Neural progenitor cell (in vitro differentiated cells): Measurements from ENCODE around the gene SIPA1L3.

Experiments used
- CTCF ChIP-seq: fragments of 200-600 bp; sonication (generic); IDR thresholded peaks from 2 replicates; pipeline ENCODE4 v1.5.1; 2017; ENCODE audit warnings: antibody characterized with exemption, mild to moderate bottlenecking
- EZH2 ChIP-seq: fragments of 200-600 bp; sonication (generic); IDR thresholded peaks from 2 replicates; pipeline ENCODE4 v1.6.1; 2017; ENCODE audit warnings: antibody characterized with exemption, mild to moderate bottlenecking, moderate library complexity

DNA sequence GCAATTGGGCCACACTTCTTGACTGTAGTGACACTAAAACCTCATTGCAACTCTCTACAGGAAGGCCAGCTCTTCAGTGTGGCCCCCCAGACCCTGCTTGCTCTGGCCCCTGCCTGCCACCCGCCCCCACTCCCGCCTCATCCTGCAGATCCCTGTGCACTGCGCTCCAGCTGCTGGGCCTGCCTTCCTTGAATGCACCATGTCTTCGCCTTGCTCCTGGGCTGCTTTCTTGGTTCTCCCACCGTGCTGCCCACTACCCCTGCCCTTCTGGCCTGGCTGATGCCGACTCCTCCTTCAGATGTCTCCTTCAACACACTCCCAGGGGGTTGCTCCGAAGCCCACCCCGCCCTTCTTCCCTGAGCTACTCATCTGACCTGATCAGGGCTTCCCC, 98.2 kb downstream of the SIPA1L3 start:
- TF ChIP-seq CTCF (no peak), EZH2 (no peak)
